Activated T-helper 1 cell treated with anti-CD3 and anti-CD28 coated beads, Interleukin-2, amount 50 U/mL, for 16 hours (primary cell): ENCODE data around the gene SAXO1.

Source experiments
- DNase-seq, 2 donors: peaks; one replicate each; pipeline ENCODE4 v3.0.0-alpha.2; 2020; ENCODE audit warnings: low read depth in 1 of 2, low spot score in 1 of 2

SAXO1 gene

DNA sequence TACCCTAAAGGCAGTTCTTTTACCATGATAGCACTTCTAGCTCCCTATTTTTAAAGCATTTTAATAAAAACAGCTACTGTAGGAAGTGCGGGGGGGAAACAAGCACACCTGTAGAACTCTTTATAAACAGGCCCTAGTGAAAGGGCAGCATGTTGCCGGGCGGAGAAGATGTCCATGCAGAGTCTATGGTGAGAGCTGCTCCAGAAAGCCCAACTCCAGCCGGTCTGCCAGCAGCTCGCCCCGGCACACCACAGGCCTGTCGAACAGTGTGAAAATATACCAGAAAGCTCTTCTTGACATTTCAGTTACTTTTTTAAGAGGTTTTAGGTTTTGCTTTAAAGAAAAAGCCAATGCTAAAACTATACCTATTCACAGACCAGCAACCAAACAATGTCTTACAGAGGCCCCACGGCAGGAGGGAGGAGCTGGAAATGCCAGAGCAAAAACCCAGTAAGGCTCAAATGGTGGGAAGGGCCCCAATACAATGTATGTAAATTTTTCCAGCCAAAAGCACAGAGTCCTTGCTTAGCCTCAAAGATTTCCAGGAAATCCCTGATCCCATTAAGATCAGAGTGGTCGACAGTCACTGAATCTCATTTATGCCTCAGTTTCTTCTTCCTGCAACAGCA lies 121.2 kb downstream of the SAXO1 start:
- DNase-seq, result no peak

- no peak for DNase-seq
Measured at GRCh38 chr9:18910916-18911315, 122.1 kb downstream of the SAXO1 start.

DNA sequence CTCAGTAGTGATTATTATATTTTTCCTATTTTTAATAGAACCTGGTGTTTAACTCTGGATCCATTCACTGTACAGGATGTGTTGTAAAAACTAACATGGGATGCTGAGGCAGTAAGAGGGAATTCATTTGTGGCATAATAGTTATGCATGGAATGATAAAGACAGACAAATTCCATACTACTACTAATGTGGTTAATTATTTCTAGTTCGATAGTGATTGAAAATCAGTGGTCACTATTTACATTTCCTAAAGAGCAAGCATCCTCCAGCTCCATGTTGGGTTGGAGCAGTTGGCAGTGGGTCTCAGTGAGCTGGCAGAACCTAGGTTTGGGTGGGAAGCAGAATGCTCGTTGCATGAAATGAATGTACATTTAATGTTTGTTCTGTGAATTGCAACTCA lies 122.6 kb downstream of the SAXO1 start:
- DNase-seq, result no peak

GRCh38 chr9:18909140-18910018 lies 123.6 kb downstream of the SAXO1 start:
- no peak for DNase-seq

DNA sequence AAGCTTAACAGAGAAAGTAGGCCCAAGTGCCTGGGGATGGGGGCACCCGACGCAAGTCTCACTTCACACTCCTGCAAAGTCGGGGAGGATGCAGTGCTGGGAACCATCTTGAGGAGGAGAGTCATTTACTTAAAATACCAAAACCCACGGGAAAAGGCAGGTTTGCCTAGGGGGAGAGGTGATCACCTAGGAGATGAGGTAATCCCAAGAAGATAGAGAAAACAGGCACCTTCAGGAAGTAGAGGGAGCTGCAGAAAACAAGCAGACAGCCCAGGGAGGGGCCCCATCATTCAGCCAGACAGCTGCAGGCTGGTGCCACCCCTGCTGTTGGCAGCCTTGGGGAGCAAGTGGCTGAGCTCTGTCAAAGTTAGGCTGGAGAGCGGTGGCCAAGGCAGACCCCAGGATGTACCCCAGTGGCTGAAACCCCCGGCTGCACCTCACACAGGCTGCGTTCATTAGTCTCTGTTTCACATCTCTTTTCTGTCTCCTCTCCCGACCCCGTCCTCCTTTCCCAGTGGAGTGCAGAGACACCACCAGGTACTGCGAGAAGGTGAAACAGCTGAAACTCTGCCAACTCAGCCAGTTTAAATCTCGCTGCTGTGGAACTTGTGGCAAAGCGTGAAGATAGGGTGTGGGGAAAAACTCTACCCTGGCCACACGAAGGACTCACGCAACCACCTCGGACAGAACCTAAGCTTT lies 124.9 kb downstream of the SAXO1 start:
- DNase-seq, result no peak

- DNase-seq, result no peak
Measured at GRCh38 chr9:18906656-18907395, 126.2 kb downstream of the SAXO1 start.

- DNase-seq, result no peak
Measured at GRCh38 chr9:18905883-18906629, 127.0 kb downstream of the SAXO1 start.

DNA sequence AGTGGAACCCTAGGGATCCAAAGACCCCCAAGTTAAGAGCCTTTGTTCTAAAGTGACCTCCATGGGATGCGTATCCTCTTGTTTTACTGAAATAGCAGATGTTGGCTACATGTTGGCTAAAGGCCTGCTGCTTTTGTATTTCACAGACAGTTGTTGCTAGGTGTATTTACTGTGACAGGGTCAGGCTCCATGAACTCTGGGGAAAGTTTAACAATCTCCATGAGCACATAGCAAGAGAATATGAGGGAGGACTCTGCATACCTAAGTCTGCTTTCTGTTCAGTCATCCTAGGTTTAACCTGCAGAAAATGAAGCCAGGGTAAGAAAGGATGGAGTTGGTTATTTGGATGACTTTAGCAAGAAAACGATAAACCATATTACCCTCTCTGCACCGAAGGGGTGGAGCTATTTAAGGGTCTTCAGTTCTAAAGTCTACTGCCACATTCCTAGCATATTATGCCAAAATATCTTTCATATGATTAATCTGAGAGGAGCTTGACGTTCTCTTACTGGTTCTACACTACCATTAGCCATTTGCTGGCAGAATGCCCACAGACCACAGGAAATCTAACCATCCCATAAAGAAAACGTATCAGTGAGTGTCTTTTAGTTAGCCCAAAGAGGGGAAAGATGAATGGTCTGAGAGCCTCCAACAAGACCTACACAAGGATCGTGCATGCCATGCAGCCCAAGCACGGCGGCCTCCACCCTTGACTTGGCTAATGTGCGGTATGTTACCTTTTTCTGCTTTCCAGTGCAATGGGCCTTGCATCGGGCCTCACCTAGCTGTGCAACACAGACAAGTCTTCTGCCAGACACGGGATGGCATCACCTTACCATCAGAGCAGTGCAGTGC lies 127.8 kb downstream of the SAXO1 start:
- no peak for DNase-seq

- DNase-seq, result no peak
Measured at GRCh38 chr9:18903450-18903849, 129.6 kb downstream of the SAXO1 start.

GRCh38 chr9:18896531-18897179 lies 136.4 kb downstream of the SAXO1 start:
- DNase-seq, result no peak

- DNase-seq, result no peak
Measured at GRCh38 chr9:18896004-18896403, 137.0 kb downstream of the SAXO1 start.

- no peak for DNase-seq
Measured at GRCh38 chr9:18893491-18893890, 139.5 kb downstream of the SAXO1 start.

GRCh38 chr9:18893046-18893445 lies 140.0 kb downstream of the SAXO1 start:
- DNase-seq, result no peak

GRCh38 chr9:18891946-18892670 lies 140.9 kb downstream of the SAXO1 start:
- DNase-seq, result no peak

- no peak for DNase-seq
Measured at GRCh38 chr9:18890372-18890771, 142.6 kb downstream of the SAXO1 start.

GRCh38 chr9:18889550-18889949 lies 143.5 kb downstream of the SAXO1 start:
- no peak for DNase-seq

DNA sequence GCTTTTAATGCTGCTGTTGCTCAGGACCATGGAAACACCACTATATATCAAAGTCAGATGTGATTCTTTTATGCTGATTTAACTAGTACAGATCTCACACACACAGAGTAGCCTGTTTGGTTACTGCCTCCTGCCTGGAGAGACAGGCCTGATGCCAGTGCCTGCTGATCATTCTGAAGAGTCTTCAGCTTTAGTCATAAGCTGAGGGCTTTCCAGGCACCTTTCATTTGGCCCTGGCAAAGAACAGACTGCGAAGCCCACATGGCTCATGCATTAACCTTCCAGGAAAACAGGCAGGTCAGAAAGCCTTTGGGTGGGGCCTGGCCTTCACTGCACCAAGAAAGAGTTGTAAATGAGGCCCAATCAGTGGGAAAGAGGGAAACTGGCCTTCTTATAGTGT lies 144.7 kb downstream of the SAXO1 start:
- no peak for DNase-seq

DNA sequence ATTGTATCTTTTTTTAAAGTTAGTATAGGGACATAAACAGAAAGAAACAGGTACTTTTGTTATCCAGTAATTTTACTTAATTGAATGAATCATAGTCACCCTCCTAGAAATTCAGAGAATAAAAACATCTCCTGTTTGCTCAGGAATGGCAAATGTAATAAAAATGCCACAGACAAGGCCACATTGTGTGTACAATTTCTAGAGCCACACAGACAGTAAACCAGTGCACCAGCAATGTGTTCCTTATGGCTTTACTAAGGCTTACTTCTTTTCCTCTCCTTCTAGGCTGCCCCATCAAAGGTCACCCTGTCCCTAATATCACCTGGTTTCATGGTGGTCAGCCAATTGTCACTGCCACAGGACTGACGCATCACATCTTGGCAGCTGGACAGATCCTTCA lies 145.5 kb downstream of the SAXO1 start:
- no peak for DNase-seq

- no peak for DNase-seq
Measured at GRCh38 chr9:18881758-18882157, 151.3 kb downstream of the SAXO1 start.
